ENCODE data around the gene RBMXL2. TPM values are rescaled to one million over a fixed set of nuclear protein-coding genes. Genes with fewer than 3 reads are reported as not detected.

Gene RBMXL2
- total RNA-seq, 1 donor from 2014 or later = not detected

Other genes with a start within 250 kb of the RBMXL2 start
- not detected in 2 replicates for gene OR10A5, start 243.3 kb upstream of the RBMXL2 start, total RNA-seq
- not detected in 2 replicates for gene OR10A2, start 225.9 kb upstream of the RBMXL2 start, total RNA-seq
- not detected in 2 replicates for gene OR10A4, start 212.4 kb upstream of the RBMXL2 start, total RNA-seq
- 0.13 and 0.25 TPM in 2 replicates for gene OR2D2, start 196.5 kb upstream of the RBMXL2 start, total RNA-seq
- not detected in 2 replicates for gene OR2D3, start 168.0 kb upstream of the RBMXL2 start, total RNA-seq
- 1.3 TPM in 2 replicates for gene ZNF215, start 162.6 kb upstream of the RBMXL2 start, total RNA-seq
- gene ZNF214, start 68.7 kb upstream of the RBMXL2 start, total RNA-seq = 0.38 and 0.77 TPM in 2 replicates
- under 0.01 TPM in 2 replicates for gene NLRP14, start 68.5 kb upstream of the RBMXL2 start, total RNA-seq
- 0.77 and 1.6 TPM in 2 replicates for gene SYT9, start 162.9 kb downstream of the RBMXL2 start, total RNA-seq